Body of pancreas (tissue), 4 donors: ENCODE data around the gene MLXIPL. TPM values are rescaled to one million over a fixed set of nuclear protein-coding genes. Genes with fewer than 3 reads are reported as not detected.
"Not testable (repeated sequence)": the region's sequence is repeated elsewhere in the genome, so short reads cannot be mapped to it uniquely, and the experiment has no call there.

Experiments used
- ATAC-seq: fragments of 150-250 bp; one replicate; pipeline ENCODE4 v1.9.1; 2016
- DNase-seq, 4 donors: peaks; one replicate each; pipeline ENCODE4 v3.0.0-alpha.2; 2019
- H3K27ac ChIP-seq, 4 donors: fragments of 200-600 bp; sonication (generic); 1 replicate in 3 of 4; 2 replicates in 1 of 4; pipeline versions ENCODE4 v1.5.1 to v1.6.1; 2016 to 2019; ENCODE audit warnings: mild to moderate bottlenecking in 1 of 4, mixed read lengths in 1 of 4, moderate library complexity in 1 of 4
- H3K27me3 ChIP-seq, 2 donors: fragments of 200-600 bp; sonication (generic); one replicate each; pipeline ENCODE4 v1.6.0; 2016; ENCODE audit warnings: mild to moderate bottlenecking in 1 of 2
- H3K36me3 ChIP-seq, 2 donors: fragments of 200-600 bp; sonication (generic); replicated peaks in 1 of 2; 2 replicates each; pipeline ENCODE4 v1.5.1; 2016; ENCODE audit warnings: low read depth in 2 of 2; ENCODE audit not compliant: insufficient read depth in 1 of 2
- H3K4me1 ChIP-seq: fragments of 200-600 bp; sonication (generic); one replicate; pipeline ENCODE4 v1.6.0; 2016
- H3K4me3 ChIP-seq, 2 donors: fragments of 200-600 bp; sonication (generic); 1 replicate in 1 of 2; 2 replicates in 1 of 2; pipeline ENCODE4 v1.5.1; 2016 to 2019
- H3K9me3 ChIP-seq, 3 donors: fragments of 200-600 bp; sonication (generic); 1 replicate in 2 of 3; 2 replicates in 1 of 3; pipeline ENCODE4 v1.5.1; 2016
- CTCF ChIP-seq, 7 experiments: fragments of 450-650 bp in 4 of 7; fragments of 200-600 bp in 3 of 7; sonication (generic) in 3 of 7; IDR thresholded peaks; one replicate each; pipeline ENCODE4 v1.5.1; 2016 to 2019; ENCODE audit warnings: antibody characterized with exemption in 7 of 7
- POLR2A ChIP-seq, 3 donors: fragments of 450-650 bp; IDR thresholded peaks; one replicate each; pipeline ENCODE4 v1.6.1; 2016; ENCODE audit warnings: antibody characterized with exemption in 3 of 3, mild to moderate bottlenecking in 2 of 3
- WGBS, 2 donors: methylation state at CpG; one replicate each; pipeline ENCODE4 v1.1.5; 2017; 5-methylcytosine and 5-hydroxymethylcytosine counted together
- intact Hi-C: fragments of 100-400 bp; cut with DNase I; formaldehyde crosslinking; loops from one replicate; pipeline ENCODE4 v1.15.1; 2023
- total RNA-seq, 2 donors: library from RNA; depleted of rRNA; stranded (reverse); fragments of >200 nt; gene quantifications; one replicate each; pipeline ENCODE4 v1.1.0, GENCODE V29; 2016

The MLXIPL gene
- total RNA-seq, 2 donors from 2014 or later = 13.5 to 33.0 TPM

GRCh38 chr7:73618538-73618937, 5.8 kb downstream of the MLXIPL start:
- ATAC-seq (no peak), DNase-seq (peak in 3 of 4 donors; percentile 32 to 56 (median 49))
- Histone ChIP-seq H3K4me1 (peaks cover 15% of the 10 kb centered on the region), H3K4me3 (no peak overlapping the region), H3K27me3 (no peaks in the 10 kb centered on the region), H3K27ac (peak overlapping the region in 1 of 4 donors; percentile 3), H3K9me3 (no peaks in the 10 kb centered on the region), H3K36me3 (no peaks in the 10 kb centered on the region)
- TF ChIP-seq CTCF (IDR thresholded peaks at IDR 0.05) (no peak), POLR2A (IDR thresholded peaks at IDR 0.05) (no peak)
- intact Hi-C loops = no loop called here
- 81 to 89% methylated on average over 4 of the region's 4 CpGs for WGBS, 2 donors

- not testable (repeated sequence) for H3K27me3 ChIP-seq
These were observed 6.8 kb downstream of the MLXIPL start for GRCh38 chr7:73617520-73617919.

GRCh38 chr7:73615886-73616285, 8.4 kb downstream of the MLXIPL start:
- no peak for DNase-seq
- ATAC-seq = no peak
- no peaks in the 10 kb centered on the region for H3K9me3 ChIP-seq
- peaks cover 13% of the 10 kb centered on the region for H3K4me1 ChIP-seq
- intact Hi-C loops = no loop called here
- TF ChIP-seq POLR2A (IDR thresholded peaks at IDR 0.05) (no peak), CTCF (IDR thresholded peaks at IDR 0.05) (no peak)
- H3K4me3 ChIP-seq = no peak overlapping the region
- 74 to 75% methylated on average over 4 of the region's 4 CpGs for WGBS, 2 donors
- no peak overlapping the region for H3K27ac ChIP-seq
- H3K36me3 ChIP-seq = no peaks in the 10 kb centered on the region
- no peaks in the 10 kb centered on the region for H3K27me3 ChIP-seq

More at GRCh38 chr7:73617520-73617919, 6.8 kb downstream of the MLXIPL start:
- ATAC-seq, H3K27ac ChIP-seq, H3K36me3 ChIP-seq, H3K4me3 ChIP-seq, H3K9me3 ChIP-seq, DNase-seq, intact Hi-C loops: not testable (repeated sequence)
- H3K4me1 ChIP-seq = peaks cover 15% of the 10 kb centered on the region
- 96 to 98% methylated on average over 9 of the region's 9 CpGs for WGBS, 2 donors

GRCh38 chr7:73614937-73615336, 9.4 kb downstream of the MLXIPL start:
- not testable (repeated sequence) for DNase-seq, H3K27me3 ChIP-seq, H3K27ac ChIP-seq, ATAC-seq, H3K4me3 ChIP-seq, H3K9me3 ChIP-seq, H3K36me3 ChIP-seq
- intact Hi-C loops = loop anchor here (5.0 kb wide), 1 partner anchor 102 kb away; the partner anchor contains the start of gene STX1A
- H3K4me1 ChIP-seq = peaks cover 13% of the 10 kb centered on the region
- WGBS, 2 donors = 88% methylated on average over 9 to 10 of the region's 10 CpGs

- H3K27me3 ChIP-seq = no peaks in the 10 kb centered on the region
- intact Hi-C loops = loop anchor here (5.0 kb wide), 1 partner anchor 103 kb away; the partner anchor contains the start of gene STX1A
- H3K4me3 ChIP-seq = no peak overlapping the region
- H3K36me3 ChIP-seq = no peaks in the 10 kb centered on the region
- peaks cover 13% of the 10 kb centered on the region for H3K4me1 ChIP-seq
- TF ChIP-seq POLR2A (IDR thresholded peaks at IDR 0.05) = no peak
- 76% methylated on average over 14 of the region's 14 CpGs for WGBS, 2 donors
- ATAC-seq (no peak), DNase-seq (no peak)
- no peak overlapping the region for H3K27ac ChIP-seq
- H3K9me3 ChIP-seq = no peaks in the 10 kb centered on the region
These were observed 10.2 kb downstream of the MLXIPL start for GRCh38 chr7:73613954-73614735.

- no peak overlapping the region for H3K4me3 ChIP-seq
- H3K27ac ChIP-seq = no peak overlapping the region
- WGBS, 2 donors = 15 to 18% methylated on average over 10 to 11 of the region's 11 CpGs
- TF ChIP-seq POLR2A (IDR thresholded peaks at IDR 0.05) (no peak), CTCF (IDR thresholded peaks at IDR 0.05) (peak in 1 of 7 experiments; percentile 8)
- ATAC-seq (peak; percentile 52), DNase-seq (peak; percentile 52 to 71 (median 60))
- no peaks in the 10 kb centered on the region for H3K27me3 ChIP-seq
- no peaks in the 10 kb centered on the region for H3K36me3 ChIP-seq
- intact Hi-C loops = loop anchor here (5.0 kb wide), 1 partner anchor 105 kb away; the partner anchor contains the start of gene STX1A
- peaks cover 13% of the 10 kb centered on the region for H3K4me1 ChIP-seq
- no peaks in the 10 kb centered on the region for H3K9me3 ChIP-seq
These were observed 11.6 kb downstream of the MLXIPL start for GRCh38 chr7:73612598-73613269.
